GM18502 (cell line): ENCODE measurements around the gene NR2C1.

Experiments
- ATAC-seq: cut with Tn5 transposase; IDR thresholded peaks from one replicate; pipeline ENCODE4 v1.9.1; 2021; ENCODE audit warnings: mild to moderate bottlenecking; ENCODE audit not compliant: unreplicated experiment, poor library complexity

The NR2C1 gene

GRCh38 chr12:94971923-94972322 is 101.5 kb downstream of the NR2C1 start:
- no peak for ATAC-seq

GRCh38 chr12:94970560-94970959 is 102.9 kb downstream of the NR2C1 start:
- ATAC-seq = no peak
